ENCODE results near the gene RAPGEF5.

- TF ChIP-seq POLR2A (IDR thresholded peaks at IDR 0.05) = no peak
- TF ChIP-seq POLR2AphosphoS5 (IDR thresholded peaks at IDR 0.05) = no peak
Measured at GRCh38 chr7:22223807-22224206, 133.1 kb downstream of the RAPGEF5 start.
